ENCODE results near the gene DHX35.

- TF ChIP-seq PATZ1 (CRISPR knock-in tag; IDR thresholded peaks at IDR 0.05; ENCODE audit: borderline replicate concordance) (no peak), ARNTL (CRISPR knock-in tag; IDR thresholded peaks at IDR 0.05; ENCODE audit: borderline replicate concordance, low read depth) (no peak)
Observed at GRCh38 chr20:38995536-38996044, 33.4 kb downstream of the DHX35 start.
